ENCODE data around the gene SLC24A3. TPM values are rescaled to one million over a fixed set of nuclear protein-coding genes. Genes with fewer than 3 reads are reported as not detected.

Gene SLC24A3
- total RNA-seq, 2 donors from 2014 or later, result 20.4 to 25.3 TPM

DNA sequence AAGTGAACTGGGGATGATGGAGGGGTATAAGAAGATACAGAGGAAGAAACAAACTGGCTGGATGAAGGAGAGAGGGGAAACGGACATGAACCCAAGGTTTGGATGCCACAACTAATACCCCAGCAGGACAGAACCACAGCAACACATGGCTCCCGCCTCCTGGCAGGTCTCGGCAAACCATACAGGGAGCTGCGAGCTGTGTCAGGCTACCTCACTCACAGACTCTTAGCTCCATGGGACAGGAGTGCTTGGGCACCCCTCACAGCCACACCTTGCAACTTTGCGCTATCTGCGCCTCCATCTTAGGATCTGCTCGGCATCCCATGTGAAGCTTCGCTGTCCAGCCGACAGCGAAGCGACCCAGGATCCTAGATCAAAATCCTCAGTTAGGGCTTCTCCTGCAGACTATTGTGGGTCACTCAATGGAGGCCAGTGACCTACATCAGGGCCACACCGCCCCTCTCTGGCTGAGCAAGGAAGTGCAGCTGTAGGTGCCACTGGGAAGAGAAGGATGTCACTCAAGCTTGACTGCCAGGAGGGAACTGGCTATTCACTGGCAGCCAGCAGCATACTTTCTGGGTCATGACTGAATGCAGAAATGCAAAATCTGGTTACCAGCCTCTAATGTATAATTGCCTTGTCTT, 371.2 kb downstream of the SLC24A3 start:
- intact Hi-C loops (cut with DNase I), result loop anchor here (2.0 to 10.0 kb wide), 2 partner anchors 369 to 377 kb away; partner anchors contain the start of gene SLC24A3 (in 1 of the 2)
- peak; percentile 87 for DNase-seq (ENCODE audit: low spot score)

DNA sequence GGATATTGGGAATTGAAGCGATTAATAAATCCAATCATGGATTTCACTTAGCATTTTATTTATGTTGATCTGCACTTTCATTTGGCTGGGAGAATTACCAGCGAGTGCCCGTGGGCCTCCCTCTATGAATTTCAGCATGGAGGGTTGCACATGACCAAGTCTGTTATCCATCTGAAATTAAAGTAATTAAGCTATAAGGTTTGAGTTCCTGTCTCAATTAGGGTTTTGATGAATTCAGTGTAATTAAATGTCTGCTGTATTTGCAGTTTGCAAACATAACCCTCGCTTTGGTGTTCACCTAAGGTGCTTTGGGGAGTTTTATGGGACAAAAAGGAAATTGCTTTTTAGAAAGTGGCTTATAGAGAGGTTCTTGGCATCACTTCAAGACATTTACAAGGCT, 375.8 kb downstream of the SLC24A3 start:
- DNase-seq (ENCODE audit: low spot score), result no peak
- intact Hi-C loops (cut with DNase I), result loop anchor here in 1 of 2 donors (10.0 kb wide), 1 partner anchor 373 kb away; the partner anchor contains the start of gene SLC24A3

DNA sequence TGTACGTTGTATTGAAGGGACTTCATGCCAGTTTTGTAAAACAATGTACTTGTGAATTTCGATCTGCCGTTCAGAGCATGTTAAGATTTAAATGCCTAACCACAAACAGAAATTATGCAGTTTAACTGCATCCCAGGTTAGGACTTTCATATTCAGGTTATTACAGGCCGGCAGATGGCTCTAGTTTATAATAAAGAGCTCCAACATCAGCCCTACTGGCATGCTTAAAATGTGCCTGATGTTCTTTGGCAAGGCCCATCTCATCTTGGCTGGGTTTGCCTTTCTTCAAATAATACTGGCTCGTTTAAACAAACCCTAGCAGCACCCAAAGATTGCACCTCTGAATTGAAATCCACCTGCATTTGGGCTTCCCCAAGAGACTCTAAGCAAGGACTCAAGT, 376.3 kb downstream of the SLC24A3 start:
- intact Hi-C loops (cut with DNase I), result loop anchor here in 1 of 2 donors (10.0 kb wide), 1 partner anchor 374 kb away; the partner anchor contains the start of gene SLC24A3
- no peak for DNase-seq (ENCODE audit: low spot score)

DNA sequence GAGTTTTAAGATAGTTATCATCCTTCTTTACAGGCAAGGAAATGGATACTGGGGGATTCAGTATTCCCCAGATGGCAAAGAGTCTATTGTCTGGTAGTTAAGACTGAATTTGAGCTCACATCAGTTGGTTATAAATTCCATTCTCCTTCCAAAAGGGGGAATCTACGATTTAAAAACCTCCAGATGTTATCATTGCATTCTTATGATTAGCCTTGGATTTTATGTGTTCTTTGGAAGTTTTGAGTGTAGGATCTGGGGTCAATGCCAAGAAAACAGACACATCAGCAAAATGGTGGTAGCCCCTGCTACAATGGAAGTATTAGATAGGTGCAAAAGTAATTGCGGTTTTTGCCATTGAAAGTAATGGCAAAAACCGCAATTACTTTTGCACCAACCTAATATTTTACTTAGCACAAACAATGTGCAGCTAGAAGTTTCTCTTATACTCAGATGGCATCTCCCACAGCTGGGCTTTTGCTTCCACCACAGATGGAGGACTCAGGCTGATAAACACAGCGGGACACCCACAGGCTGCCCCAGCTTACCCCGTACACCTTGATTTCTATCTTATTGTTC, 377.4 kb downstream of the SLC24A3 start:
- intact Hi-C loops (cut with DNase I), result loop anchor here in 1 of 2 donors (10.0 kb wide), 1 partner anchor 375 kb away; the partner anchor contains the start of gene SLC24A3
- no peak for DNase-seq (ENCODE audit: low spot score)

DNA sequence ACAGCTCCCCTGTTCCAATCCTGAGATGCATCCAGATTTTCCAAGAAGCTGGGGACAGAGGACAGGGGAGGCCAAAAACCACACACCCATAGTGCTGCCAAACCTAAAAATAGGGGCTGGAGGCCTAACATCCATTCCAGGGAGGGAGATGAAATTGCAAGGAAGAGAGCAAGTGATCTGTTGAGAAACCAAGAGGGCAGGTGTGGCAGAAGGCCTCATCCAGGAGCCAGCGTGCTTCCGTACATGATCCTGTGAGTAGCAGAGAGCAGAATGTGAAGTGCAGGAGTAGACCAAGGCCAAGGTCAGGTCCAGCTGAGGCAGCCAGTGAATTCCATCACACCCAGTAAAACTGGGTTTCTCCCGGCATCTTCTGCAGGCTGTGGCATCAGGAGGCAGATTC, 377.9 kb downstream of the SLC24A3 start:
- no peak for DNase-seq (ENCODE audit: low spot score)
- intact Hi-C loops (cut with DNase I), result no loop called here

DNA sequence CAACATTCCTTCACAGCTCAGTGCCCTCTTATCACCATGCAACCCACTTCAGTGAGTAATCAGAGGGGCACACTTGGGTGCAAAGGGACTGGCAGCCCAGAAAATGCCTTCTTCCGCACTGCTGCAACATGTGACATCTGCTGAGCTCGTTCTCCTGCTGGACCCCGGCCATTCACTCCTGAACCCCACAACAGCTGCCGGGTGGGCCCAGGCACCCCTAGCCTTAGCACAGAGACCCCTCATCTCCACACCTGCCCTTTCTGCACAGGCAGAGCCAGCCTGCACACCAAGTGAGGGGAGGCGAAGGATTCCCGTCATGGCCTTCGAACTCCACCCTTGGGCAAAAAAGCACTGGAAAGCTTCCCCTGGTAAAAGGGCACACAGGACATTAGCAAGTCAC, 381.3 kb downstream of the SLC24A3 start:
- intact Hi-C loops (cut with DNase I), result no loop called here
- DNase-seq (ENCODE audit: low spot score), result no peak

DNA sequence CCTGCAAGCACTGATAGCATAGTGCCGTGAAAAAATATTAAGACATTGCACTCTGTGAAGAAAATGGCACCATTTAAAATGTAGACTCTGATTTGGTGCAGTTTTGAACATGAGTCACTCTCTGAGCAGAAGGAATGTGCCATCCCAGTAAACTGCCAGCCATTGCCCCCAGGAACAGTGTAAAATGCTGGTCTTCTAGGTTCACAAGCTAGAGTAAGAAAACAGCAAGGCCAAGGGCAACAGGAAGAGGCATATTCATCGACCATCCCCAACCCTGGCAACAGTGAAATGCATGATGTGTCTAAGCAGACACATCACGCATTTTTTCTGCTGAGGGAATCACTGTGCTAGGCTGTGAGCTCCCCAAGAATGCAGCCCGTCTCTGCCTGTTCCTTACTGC, 382.5 kb downstream of the SLC24A3 start:
- no peak for DNase-seq (ENCODE audit: low spot score)
- intact Hi-C loops (cut with DNase I), result no loop called here

DNA sequence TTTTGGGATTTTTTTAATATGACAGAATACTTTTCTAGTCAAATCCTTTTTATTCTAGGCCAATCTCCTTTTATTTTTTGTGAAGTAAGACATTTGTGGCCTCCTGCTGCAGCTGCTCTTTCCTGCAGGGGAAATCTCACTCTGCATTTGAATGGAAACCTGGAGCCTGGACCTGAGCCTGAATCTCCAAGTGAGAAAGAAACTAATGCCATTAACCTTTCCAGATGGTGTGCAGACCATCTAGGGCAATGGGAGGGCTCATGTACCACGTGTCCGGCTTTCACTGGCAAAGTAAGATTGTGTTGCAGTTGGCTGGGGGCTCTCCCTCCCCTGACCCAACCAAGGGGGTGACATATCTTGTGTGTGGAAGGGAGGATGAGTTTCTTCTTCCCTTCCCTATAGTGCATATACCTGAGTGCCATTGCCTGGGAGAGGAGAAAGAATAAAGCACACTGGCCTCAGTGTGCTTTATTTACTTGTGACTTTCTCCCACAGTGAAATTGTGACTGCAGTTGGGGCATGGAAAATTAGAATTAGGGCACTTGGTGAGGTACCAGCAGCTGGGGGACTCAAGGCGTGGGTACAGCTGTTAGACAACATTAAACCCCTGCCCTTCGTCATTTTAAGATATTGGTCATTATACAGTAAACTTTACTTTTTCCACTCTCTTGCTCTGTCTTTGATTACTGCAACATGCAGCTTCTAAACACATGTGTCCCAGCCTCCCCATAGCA, 385.8 kb downstream of the SLC24A3 start:
- no peak for DNase-seq (ENCODE audit: low spot score)
- intact Hi-C loops (cut with DNase I), result no loop called here

DNA sequence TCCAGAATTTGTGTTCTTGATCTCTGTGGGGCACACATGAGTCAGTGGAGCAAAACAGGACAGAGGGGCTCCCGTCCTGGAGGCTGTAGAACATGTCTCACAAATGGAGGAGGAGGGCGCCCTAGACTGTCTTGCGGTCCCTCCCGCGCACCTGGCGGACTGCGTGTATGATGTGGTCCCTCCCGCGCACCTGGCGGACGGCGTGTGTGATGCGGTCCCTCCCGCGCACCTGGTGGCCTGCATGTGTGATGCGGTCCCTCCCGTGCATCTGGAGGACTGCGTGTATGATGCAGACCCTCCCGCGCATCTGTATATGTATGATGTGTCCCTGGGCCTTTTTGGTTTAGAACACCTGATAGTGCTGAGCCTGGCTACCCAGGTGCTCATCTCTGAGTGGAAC, 386.8 kb downstream of the SLC24A3 start:
- intact Hi-C loops (cut with DNase I), result no loop called here
- DNase-seq (ENCODE audit: low spot score), result no peak

DNA sequence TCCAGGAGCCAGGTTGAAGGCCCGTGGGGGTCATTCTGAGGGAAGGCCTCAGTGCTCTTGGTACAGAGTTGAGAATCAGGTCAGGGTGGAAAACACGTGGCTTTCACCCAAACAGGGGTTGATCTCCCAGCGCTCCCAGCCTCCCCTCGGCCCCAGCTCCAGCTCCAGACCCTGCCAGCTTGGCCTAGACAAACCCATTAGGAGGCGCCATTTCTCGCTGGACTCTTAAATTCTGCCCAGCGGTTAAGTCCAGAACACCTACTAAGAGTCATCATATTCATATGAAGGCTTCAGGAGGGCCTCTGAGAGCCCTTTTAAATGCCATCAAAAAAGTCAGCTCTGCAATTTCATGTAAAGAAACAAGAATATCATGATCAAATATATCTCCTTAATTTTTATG, 387.6 kb downstream of the SLC24A3 start:
- intact Hi-C loops (cut with DNase I), result no loop called here
- no peak for DNase-seq (ENCODE audit: low spot score)

DNA sequence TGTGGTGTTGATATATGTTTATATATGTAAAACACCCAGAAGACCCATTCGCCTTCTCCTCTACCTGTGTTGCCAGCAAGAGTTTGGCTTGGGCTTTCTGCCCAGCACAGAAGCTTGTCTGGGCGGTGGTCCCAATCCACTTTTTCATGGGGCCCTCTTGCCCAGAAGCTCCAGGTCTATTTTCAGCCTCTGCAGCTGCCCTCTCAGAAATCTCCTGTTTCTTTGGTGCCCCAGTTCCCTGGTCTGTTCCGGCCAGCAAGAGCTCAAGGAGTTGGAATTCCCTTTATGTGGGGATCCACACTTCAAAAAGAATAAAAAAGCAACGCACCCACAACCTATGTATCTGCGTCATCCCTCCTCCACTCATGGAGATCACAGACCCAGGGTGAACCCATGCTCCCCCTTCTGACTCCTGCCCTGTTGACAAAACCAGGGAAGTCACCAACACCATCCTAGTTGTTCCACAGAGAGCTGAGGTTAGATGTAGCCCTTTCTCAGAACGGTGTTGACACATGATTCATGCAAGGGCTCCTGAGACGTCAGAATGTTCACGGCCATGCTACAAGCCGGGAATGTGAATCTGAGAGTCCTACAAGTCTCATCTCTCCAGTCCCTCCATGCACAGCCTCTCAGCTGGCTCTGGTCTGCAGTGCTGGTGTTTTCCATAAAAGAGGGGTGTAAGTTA, 388.8 kb downstream of the SLC24A3 start:
- intact Hi-C loops (cut with DNase I), result no loop called here
- DNase-seq (ENCODE audit: low spot score), result no peak

DNA sequence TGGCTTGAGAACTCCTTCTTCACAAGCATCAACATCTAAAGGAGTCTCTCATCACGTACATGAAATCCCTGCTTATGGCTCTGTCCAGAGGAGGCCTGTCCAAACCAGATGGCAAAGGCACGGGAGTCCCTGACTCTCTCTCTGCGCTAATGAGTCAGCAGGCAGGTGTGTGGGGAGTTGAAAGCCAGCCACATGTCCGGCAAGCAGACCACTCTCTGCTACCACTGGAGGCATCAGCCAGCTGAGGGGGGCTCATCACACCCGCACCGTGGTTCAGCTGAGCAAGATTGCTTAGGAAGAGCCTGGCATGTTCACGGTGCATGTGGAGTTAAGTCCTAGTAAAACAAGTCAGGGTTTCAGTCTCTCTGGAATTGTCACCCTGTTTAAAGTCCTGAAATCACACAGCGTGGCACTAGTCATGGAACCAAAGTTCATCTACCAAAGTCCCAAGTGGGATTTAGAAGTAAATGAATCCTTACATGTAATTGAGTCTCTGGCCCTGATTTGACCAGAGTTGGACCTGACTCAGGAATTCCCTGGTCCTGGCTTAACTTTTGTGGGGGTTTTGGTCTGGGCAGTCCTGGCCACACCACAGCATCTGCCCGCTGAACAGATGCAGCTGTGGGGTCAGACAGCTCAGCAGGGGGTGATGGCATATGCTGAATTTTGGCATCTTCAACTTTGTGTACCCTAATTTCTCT, 390.4 kb downstream of the SLC24A3 start:
- intact Hi-C loops (cut with DNase I), result no loop called here
- no peak for DNase-seq (ENCODE audit: low spot score)

DNA sequence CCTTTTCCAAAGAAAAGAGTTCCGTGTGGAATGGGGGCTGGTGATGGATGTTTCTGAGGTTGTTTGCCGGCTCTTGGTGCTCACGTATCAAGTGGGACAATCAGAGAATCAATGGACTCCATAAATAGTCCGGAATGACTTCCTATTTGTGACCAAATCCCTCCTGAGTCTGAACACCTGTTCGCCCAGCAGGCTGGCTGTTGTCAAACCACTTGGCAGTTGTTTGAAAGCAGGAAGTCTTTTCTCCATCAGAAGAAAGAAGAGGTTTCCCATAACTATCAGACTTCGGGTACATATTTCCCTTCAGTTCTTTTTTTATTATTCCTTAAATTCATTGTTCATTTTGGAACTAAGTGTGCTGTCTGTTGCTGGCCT, 390.9 kb downstream of the SLC24A3 start:
- no peak for DNase-seq (ENCODE audit: low spot score)
- intact Hi-C loops (cut with DNase I), result no loop called here

DNA sequence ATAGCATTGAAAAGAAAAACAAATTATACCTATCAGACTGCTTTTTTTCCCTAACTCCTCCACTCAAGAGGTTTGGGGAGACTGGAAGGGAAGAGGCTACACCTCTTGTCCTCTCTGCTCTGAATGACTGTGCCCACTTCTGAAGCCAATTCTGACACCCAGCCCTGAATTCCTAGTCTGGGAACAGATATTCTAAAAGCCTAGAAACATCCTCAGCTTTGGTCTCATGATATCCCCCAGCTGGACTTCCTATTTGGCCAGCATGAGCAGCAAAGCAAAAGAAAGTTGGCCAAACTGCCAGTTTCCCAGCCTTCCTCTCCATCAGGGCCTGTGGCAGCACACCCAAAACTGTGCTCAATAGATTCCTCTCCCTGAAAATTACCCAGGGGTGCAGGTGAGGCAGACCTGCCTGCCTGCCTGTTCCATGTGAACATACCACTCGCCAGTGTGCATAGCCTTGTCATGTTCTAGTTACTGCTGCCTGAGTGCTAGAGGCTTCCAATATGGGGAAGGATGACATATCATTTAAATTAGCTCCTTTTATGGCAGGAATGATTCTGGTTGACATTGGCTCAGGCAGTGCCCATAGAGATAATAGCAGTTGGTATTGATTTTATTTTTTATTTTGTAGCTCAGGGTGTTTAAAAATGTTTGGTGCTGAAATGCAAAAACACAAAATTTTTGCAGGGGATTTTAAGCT, 393.5 kb downstream of the SLC24A3 start:
- no peak for DNase-seq (ENCODE audit: low spot score)
- intact Hi-C loops (cut with DNase I), result no loop called here

DNA sequence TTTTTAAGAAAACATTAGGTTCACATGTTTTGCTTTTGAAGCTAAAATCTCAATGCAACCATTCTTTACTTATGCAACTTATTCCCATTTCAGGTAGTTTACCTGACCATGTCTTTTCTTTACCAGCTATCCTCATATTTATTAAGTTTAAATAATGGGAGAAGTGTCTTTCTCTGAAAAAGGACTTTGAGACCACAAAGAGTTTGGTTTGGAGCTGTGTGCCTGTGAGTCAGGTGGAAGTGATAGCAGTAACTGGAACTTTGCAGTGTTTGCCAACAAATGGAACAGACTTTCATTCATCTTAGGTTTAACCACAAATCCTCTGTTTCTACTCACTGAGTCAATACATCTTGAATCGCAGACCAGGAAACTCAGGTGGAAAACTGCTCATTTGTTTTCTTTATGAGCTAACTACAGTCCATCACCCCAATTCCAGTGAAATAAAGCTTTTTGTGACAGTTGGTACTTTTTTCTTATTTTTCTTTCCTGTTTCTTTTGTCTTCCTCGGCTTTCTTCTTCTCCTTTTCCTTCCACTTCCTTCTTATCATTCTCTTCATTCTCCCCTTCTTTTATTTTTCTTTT, 397.3 kb downstream of the SLC24A3 start:
- no peak for DNase-seq (ENCODE audit: low spot score)
- intact Hi-C loops (cut with DNase I), result no loop called here

DNA sequence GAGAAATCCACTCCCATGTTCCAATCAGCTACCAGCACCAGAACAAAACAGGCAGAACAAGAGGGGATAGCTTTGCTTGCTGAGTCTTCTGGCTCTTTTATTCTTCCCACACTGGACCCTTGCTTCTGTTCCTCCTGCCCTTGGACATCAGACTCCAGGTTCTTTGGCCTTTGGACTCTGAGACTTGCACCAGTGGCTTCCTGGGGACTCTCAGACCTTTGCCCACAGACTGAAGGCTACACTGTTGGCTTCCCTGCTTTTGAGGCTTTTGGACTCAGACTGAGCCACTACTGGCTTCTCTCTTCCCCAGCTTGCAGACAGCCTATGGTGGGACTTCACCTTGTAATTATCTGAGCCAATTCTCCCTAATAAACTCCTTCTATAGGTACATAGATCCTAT, 403.2 kb downstream of the SLC24A3 start:
- intact Hi-C loops (cut with DNase I), result no loop called here
- DNase-seq (ENCODE audit: low spot score), result no peak

DNA sequence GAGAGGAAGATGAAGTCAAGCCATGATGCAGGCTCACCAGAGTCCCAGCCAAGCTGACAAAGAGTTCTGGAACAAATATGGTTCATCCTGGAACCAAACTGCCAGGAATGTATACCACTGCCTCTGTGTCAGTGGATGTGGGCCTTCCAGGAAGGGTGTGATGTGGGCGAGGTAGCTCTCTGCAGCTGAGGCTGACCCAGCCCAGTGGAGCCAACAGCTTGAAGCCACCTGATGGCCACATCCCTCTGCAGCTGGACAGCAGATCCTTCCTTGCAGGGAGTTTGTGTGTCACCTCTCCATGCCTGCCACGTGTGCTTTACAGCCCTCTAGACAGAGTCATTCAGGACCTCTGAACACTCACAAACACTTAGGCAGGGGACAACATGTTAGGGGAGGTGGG, 403.6 kb downstream of the SLC24A3 start:
- intact Hi-C loops (cut with DNase I), result no loop called here
- DNase-seq (ENCODE audit: low spot score), result no peak

DNA sequence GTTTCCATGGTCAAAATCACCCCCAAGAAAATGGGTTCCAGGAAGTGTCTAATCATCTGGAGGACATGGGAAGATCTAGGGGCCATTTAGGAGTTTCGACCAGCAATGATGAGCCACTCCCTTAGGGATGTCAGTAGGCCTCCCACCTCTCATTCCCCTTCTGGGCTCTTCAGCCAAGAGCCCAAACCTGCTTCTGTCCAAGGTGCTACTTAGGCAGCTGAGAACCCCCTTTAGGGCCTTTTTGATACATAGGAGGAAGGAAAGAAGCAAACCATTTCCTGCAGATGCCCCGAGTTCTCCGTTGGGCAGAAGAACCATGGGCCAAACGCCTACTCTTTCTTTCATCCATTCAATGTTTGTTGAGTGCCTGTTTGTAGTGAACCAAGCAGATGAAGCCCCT, 404.2 kb downstream of the SLC24A3 start:
- DNase-seq (ENCODE audit: low spot score), result no peak
- intact Hi-C loops (cut with DNase I), result no loop called here

DNA sequence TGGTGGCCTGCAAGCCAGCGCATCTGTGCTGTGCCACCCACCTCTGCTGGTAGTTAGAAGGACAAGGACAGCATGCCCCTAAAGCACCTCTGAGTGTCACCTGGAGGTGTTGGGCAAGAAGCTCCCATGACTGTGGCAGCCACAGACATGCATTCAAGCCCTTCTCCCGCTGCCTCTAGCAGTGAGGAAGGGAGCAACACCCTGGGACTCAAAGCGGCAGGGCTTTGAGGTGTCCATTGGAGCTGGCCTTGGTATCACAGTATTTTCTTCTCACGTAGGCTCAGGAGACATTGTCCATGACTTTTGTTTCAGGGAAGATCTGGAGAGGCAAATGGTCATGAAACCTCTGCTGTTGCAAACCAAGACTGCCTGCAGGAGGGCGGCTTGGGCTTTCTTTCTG, 404.8 kb downstream of the SLC24A3 start:
- intact Hi-C loops (cut with DNase I), result no loop called here
- no peak for DNase-seq (ENCODE audit: low spot score)

Data from posterior vena cava (tissue), 2 donors.